Measurements from ENCODE around the gene AACS.
"Not testable (repeated sequence)": the region's sequence is repeated elsewhere in the genome, so short reads cannot be mapped to it uniquely, and the experiment has no call there.

AACS gene, protein sequence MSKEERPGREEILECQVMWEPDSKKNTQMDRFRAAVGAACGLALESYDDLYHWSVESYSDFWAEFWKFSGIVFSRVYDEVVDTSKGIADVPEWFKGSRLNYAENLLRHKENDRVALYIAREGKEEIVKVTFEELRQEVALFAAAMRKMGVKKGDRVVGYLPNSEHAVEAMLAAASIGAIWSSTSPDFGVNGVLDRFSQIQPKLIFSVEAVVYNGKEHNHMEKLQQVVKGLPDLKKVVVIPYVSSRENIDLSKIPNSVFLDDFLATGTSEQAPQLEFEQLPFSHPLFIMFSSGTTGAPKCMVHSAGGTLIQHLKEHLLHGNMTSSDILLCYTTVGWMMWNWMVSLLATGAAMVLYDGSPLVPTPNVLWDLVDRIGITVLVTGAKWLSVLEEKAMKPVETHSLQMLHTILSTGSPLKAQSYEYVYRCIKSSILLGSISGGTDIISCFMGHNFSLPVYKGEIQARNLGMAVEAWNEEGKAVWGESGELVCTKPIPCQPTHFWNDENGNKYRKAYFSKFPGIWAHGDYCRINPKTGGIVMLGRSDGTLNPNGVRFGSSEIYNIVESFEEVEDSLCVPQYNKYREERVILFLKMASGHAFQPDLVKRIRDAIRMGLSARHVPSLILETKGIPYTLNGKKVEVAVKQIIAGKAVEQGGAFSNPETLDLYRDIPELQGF

DNA sequence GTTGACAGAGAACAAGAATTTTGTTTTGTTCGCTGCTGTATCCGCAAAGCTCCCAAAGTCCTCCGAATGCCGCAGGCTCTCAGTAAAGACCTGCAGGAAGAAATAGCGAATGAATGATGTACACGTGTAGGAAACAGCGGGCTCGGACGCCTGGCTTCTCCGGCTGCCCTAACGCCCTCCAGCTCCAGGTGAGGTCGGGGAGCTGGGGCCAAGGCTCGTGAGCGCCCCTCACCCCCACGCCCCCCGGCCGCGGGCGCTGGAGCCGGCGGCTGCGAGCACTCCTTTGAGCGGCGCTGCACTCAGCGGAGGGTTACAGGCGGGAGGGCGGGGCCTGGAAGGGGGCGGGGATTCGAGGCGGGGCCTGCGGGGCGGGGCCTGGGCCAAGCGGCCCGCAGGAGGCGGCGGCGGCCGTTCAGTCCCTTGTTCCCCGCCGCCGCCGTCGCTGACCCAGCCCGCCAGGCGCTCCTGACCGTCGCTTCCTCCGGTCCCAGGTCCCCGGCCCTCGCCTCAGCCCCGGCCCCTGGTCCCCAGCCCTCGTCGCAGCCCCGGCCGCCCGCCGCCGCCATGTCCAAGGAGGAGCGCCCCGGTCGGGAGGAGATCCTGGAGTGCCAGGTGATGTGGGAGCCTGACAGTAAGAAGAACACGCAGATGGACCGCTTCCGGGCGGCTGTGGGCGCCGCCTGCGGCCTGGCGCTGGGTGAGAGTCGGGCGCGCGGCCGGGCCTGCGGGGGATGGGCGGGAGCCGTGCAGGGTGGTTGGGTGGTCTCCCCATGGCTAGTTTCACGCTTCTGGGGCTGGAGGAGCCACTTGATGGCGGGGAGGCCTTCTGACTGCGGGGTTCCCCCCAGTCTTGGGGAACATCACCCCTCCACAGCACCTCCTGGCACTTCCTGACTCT is at the start of gene AACS:
TSS of gene AACS (plus strand) at position 415 of the 898 bp plus-strand sequence. CDS start at position 565, 150 bp downstream.
- DNase-seq: peak; percentile 85

DNA sequence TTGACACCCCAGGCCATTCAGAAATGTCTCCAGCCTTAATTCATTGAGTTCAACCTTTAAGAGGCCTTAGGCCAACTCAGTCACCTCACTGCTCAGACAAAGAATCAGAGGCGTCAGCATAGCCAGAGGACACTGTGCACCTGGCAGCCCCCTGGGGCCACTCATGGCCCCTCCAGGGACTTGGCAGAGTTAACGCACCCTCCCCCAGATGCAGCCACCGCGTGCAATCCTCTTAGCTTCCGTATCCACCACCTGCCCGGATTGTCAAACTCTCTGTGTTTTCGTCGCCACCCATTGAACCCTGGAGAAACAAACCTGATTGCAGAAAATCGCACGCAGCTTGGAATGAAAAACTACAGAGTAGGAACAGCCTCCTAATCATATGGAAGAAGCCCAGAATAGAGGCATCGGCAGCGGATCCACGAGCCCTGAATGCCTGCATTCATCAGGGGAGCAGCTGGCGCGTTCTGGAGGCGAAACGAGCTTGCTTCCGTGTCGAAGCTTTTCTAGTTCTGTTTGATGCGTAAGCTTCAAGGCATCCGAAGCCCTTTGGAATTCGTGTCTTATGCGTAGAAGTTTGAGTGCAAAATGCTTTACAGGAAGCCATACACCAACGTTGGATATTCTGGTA is 49.4 kb upstream of the AACS start:
- no peak for DNase-seq

DNA sequence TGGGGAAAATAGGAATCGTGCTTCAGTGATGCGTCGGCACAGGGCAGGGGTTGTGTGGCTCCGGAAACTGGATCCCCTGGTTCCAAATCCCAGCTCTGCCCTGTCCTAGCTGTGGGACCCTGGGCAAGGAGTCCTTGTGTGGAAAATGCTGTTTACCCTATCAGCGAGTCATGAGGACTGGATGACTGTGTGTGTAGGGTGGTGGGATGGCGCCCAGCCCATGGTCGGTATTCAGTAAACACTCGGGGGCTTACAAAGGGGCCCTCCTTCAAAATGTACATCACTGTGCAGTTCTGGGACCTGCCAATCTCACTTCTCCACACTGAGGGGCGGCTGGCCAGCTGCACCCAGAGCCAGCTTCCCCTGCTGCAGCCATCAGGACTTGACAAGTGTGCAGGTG is 47.4 kb upstream of the AACS start:
- DNase-seq: no peak

DNA sequence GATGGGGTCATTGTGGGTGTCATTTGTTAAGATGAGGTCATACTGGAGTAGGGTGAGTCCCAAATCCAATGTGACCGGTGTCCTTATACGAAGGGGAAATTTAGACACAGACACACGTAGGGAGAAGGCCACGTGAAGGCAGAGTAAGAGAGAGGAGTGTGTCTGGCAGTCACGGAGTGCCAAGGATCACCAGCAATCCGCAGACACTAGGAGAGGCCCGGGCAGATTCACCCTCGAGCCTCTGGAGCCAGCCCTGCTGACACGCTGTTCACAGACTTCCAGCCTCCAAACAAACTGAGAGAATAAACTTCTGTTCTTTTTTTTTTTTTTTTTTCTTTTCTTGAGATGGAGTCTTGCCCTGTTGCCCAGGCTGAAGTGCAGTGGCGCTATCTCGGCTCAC is 46.9 kb upstream of the AACS start:
- no peak for DNase-seq

DNA sequence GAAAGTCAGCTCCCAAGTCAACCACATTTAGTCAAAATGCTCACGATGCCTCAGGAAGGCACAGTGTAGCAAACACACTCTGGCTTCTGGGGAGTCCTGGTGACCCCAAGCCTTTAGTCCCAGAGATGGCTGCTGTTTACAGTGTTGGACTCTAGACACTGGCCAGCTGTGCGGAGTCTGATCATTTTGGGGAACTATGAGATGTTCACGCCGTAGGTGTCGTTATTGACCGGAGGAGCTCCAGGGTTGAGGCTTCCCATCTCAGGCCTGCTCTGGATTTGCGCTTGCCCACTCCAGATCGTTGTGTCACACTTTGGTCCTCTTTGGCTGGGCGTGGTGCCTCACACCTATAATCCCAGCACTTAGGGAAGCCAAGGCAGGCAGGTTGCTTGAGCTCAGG is 44.1 kb upstream of the AACS start:
- DNase-seq: no peak

DNA sequence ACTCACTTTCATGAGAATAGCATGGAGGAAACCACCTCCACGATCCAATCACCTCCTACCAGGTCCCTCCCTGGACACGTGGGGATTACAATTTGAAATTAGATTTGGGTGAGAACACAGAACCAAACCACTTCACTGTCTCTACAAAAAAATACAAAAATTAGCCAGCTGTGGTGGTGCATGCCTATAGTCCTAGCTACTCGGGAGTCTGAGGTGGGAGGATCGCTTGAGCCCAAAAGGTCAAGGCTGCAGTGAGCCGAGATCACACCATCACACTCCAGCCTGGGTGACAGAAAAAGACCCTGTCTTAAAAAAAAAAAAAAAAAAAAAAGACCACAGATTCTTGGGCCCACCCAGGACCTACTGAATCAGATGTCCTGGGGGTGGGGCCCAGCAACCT is 43.5 kb upstream of the AACS start:
- no peak for DNase-seq

DNA sequence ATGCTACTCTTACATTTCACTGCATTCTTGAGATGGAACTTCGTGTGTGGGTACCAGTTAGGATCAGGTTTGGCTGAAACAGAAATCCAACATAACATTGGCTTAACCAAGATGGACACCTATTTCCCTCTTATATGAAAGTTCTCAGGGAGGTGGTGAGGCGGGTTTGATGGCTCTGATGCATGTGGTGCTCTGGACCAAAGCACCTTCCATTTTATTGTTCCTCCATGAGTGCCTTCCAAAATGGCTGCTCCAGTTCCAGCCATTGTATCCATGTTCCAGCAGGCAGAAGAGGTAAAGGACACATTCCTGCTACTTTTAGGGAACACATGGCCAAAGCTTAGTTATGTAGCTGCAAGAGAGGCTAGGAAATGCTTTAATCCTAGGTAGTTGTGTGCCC is 42.2 kb upstream of the AACS start:
- DNase-seq: no peak

DNA sequence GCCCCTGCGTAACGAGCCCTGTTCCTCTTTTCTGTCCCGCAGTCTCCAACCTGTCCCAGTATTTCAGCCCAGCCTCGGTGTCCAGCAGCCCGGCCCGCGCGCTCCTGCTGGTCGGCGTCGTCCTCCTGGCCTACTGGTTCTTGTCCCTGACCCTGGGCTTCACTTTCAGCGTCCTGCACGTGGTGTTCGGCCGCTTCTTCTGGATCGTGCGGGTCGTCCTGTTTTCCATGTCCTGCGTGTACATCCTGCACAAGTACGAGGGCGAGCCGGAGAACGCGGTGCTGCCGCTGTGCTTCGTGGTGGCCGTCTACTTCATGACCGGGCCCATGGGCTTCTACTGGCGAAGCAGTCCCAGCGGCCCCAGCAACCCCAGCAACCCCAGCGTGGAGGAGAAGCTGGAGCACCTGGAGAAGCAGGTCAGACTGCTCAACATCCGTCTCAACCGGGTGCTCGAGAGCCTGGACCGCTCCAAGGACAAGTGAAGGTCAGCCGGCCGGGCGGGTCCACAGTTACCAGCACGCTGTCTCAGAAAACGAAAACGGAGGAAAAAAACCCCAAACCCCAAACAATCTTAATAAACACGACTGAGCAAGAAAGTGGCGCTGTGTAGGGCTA is 40.2 kb upstream of the AACS start:
- DNase-seq: no peak

DNA sequence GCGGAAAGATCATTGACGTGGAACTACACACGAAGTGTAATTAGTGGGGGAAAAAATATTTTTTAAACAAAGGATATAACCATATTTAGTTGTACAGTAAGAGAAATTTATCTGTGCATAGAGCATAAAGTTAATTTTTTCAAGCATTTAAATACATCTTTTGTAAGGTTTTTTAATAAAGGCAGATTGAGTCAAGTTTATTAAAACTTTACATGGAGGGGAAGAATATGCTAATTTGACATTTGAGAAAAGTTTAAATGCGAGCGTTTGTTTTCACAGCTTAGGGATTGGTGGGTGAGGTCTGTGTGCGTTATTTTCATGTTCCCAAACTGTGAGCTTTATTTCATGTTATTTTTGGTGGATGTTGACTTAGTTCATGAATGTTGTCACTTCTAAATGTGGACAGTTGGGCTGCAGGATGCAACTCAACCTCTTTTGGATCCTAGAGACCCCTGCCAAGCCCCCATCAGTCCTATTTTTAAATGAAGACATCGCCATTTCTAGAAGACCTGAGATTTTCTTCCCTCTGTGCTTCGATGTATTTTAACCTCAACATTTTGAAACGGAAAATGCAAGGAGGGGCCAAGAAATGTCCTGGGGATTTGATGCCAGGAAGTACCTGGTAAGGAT is 39.5 kb upstream of the AACS start:
- DNase-seq: no peak

DNA sequence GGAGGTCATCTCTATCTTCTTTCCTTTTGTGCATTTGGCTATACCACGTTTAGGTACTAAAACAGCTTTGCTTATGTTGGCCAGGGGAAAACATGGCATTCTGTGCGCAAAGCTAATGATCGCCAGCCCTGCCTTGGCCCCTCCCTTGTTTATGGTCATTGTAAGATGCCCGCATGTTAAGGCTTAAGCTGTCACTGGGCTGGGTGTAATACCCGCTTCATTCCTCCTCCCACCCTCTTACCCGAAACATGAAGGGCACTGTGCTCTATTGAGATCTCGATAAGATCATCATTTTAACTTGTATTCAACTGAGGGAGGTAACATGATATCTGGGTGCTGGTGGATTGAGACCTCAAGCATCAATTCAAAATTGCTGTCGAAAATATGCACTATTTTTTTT is 37.1 kb upstream of the AACS start:
- DNase-seq: no peak

DNA sequence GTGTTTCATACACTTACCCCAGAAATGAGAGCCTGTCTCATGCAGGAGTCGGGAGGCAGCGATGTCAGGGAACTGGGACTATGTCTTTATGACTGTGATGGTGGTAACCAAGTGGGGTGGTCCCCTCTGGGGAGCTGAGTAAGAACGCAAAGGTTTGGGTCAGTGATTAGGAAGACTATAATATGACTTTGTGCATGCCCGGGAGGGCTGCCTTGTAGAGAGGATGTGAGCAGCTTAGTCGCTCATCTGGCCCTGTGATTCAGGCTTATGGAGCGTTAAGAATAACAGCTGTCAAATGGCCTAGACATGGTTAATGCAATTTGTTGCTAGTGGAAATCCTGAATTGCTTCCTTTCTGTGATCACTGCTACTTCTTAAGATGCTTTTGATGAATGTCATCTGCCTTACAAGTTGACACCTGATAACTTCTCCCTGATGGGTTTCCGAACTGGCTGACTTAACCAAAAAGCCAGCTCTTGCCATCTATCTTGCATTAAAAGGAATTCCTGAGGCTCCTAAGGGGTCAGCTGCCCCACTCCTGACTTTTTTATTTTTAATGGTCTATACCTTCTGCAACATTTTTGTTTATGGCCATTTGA is 35.4 kb upstream of the AACS start:
- peak; percentile 15 for DNase-seq

DNA sequence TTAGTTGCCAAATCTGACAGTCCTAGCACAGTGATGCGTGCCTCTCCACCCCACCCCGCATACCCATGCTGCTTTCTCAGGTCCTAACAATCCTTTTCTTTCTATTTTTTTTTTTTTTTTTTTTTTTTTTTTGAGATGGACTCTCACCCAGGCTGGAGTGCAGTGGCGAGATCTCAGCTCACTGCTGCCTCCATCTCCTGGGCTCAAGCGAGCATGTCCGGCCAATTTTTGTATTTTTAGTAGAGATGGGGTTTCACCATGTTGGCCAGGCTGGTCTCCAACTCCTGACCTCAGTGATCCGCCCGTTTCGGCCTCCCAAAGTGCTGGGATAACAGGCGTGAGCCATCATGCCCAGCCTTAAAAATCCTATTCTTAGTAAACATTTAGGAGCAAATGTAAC is 33.8 kb upstream of the AACS start:
- not testable (repeated sequence) for DNase-seq

DNA sequence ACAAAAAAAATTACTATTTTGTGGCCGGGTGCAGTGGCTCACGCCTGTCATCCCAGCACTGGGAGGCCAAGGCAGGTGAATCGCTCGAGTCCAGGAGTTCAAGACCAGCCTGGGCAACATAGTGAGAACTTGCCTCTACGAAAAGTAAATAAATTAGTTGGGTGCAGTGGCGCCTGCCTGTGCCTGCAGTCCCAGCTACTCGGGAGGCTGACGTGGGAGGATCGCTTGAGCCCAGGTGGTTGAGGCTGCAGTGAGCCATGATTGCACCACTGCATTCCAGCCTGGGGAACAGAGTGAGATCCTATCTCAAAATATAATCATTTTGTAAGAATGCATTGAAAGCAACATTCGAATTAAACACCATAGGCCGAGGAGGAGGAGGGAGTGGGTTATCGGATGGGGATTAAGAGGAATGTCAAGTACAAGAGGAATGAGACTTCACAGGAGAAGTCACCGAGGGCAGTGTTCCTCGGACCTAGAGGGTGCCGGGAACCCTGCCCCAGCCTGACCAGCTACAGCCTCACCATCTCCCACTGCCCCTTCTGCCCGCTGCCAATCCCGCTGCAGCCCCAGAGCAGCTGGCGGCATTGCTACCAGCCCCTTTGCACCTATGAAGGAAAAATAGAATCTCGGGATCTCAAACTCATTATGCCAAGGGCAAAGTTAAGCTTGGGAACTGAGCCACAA is 32.6 kb upstream of the AACS start:
- no peak for DNase-seq

DNA sequence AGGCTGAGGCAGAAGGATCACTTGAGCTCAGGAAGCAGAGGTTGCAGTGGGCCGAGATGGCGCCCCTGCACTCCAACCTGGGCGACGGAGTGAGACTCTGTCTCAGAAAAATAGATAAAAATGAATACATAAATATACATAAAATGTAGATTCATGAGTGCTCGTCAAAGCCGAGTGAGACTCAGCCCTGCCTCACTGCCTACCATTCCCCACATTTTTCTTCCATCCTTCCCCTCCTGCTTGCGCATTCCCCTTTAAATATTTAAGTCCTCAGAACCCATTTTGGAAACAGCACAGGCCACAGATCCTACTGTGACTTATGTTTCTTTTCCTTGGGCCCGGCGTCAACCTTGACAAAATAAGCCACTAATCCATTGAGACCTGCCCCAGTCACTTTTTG is 31.9 kb upstream of the AACS start:
- no peak for DNase-seq

DNA sequence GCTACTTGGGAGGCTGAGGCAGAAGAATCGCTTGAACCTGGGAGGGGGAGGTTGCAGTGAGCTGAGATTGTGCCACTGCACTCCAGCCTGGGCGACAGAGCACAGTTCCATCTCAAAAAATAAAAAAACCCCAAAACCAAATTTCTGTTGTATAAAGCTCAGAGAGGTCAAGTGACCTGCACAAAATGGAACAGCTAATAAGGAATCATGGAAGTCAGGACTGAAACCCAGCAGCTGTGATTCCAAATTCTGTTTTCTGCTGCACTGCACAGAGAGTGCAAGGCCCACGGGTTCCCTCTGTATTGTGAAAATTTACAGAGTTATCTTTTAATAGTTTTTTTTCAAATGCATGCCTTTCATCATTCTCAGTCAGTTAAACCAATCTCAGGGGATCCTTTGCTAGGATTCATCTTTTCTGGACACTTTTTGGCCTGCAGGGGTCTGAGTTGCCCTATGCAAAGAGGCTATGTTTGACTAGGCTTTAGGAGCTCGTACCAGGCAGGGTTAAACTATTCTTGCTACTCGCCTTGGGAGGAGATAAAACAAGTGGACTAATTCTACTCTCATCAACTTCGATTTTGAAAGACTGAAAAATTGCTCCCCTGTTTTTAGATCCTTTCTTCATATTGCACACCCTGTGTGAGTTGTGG is 26.1 kb upstream of the AACS start:
- no peak for DNase-seq

DNA sequence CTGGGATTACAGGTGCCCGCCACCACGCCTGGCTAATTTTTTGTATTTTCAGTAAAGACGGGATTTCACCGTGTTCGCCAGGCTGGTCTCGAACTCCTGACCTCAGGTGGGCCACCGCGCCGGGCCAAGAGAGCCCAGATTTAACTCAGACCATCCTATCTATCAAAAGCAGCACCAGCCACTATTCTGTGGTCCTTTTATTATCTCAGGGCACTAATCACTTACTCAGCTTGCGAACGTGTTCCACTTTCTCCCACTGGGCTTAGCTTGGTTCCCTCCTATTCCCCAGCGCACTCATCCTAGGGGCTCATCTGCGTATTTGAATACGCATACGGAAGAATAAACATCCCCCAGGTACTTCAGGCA is 16.2 kb upstream of the AACS start:
- no peak for DNase-seq

DNA sequence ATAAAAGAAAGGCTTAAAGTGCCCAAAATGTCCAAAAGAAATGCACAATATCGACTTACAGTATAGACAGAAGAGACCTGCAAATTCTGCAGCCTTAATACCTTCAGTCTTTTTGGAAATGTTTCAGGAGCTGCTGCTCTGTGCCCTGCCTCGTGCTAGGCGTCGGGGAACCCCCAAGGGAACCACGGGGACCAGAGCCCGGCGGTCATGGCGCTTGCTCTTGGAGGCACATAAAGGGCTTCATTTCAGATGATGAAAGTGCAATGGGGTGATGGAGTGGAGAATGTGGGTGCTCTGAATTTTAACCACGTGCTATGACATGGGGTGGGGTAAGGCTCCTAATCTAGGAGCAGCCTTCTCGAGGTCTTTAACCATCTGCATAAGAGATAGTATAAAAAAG is 14.8 kb upstream of the AACS start:
- no peak for DNase-seq

DNA sequence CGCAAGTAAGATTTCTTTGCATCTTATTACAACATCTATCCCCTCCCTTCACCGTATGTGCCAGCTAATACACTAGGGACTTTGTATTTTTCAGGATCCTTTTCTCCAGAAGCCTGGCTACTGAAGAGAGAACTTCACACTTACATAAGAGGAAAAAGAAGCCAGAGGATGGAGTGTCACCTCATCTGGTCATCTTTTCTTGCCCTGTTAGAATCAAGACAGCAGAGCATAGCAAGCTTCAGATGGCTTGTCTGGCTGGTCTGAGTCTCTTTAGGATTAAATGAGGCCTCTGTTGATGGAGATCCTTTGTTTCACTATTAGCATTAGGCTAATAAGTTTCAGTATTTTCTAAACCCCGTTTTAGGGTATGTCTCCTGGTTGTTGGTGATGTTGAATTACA is 14.4 kb upstream of the AACS start:
- DNase-seq: no peak

DNA sequence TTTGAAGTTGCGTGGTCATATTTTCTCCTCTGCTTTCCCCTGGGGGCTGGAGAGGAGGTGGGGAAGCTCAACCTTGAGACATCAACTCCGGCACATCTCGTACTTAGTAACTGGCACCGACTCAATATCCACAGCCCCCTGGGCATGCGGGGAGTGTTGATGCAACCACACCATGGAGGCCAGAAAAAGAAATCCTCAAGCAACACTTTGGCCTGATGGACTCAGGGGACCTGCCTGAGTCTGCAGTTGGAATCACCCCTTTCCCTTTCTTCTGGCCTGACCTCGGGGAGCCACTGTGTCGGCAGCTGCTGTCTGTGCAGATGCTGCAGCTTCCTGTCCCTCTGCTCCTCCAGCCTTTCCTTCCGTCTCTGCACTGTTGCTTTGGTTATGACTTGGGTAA is 11.4 kb upstream of the AACS start:
- peak; percentile 54 for DNase-seq

DNA sequence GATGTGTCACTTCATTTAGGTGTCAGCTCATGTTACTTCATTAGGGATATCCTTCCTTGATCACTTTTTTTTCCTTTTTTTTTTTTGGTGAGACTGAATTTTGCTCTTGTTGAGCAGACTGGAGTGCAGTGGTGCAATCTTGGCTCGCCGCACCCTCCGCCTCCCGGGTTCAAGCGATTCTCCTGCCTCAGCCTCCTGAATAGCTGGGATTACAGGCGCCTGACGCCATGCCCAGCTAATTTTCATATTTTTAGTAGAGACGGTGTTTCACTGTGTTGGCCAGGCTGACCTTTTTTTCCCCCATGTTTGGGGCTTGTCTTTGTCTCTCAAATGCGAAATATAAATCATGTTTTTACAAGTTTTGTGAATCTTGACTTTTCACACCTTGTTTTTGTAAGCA is 9.6 kb upstream of the AACS start:
- no peak for DNase-seq

DNA sequence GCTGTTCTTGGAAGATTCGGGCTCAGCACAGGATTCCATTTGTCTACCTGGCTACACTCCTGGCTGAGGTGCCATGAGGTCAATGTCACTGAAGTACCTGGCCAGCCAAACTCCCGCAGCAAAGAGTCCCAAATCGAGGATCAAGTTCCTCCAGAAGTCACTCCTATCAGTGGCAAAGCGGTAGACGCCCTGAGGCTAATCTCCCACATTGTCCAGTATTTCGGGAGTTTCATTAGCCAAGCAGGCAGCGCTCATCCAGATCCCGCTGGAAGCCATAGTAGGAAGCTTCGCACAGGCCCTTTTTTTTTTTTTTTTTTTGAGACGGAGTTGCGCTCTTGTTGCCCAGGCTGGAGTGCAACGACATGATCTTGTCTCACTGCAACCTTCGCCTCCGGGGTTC is 8.9 kb upstream of the AACS start:
- DNase-seq: no peak

Measured in NCI-H69 (cell line).